SK-N-SH treated with all-trans-retinoic acid at 6 μM for 48 hours (cell line): ENCODE results near the gene PREB.

Experiments used
- ARNTL ChIP-seq: fragments of 450-650 bp; formaldehyde crosslinking; IDR thresholded peaks from 2 replicates; pipeline ENCODE4 v1.5.0; 2020; ENCODE audit warnings: low read depth, mild to moderate bottlenecking, moderate library complexity, borderline replicate concordance
- ESRRG ChIP-seq: fragments of 250-450 bp; sonication (Bioruptor Pico); IDR thresholded peaks from 2 replicates; pipeline ENCODE4 v1.6.1; 2021; ENCODE audit warnings: mild to moderate bottlenecking
- GLIS3 ChIP-seq: fragments of 250-450 bp; sonication (Bioruptor Pico); IDR thresholded peaks from 2 replicates; pipeline ENCODE4 v1.5.0; 2020; ENCODE audit warnings: mild to moderate bottlenecking, moderate library complexity
- ISL1 ChIP-seq: fragments of 250-450 bp; sonication (Bioruptor Pico); IDR thresholded peaks from 2 replicates; pipeline ENCODE4 v2.1.2; 2022; ENCODE audit warnings: mild to moderate bottlenecking, moderate library complexity
- POU6F1 ChIP-seq: fragments of 250-450 bp; sonication (Bioruptor Pico); IDR thresholded peaks from 2 replicates; pipeline ENCODE4 v1.8.0; 2021; ENCODE audit warnings: low read depth, mild to moderate bottlenecking, moderate library complexity, borderline replicate concordance
- PPARA ChIP-seq: fragments of 250-450 bp; sonication (Bioruptor Pico); IDR thresholded peaks from 2 replicates; pipeline ENCODE4 v1.5.0; 2020; ENCODE audit warnings: mild to moderate bottlenecking, borderline replicate concordance
- RARB ChIP-seq: fragments of 250-450 bp; sonication (Bioruptor Pico); IDR thresholded peaks from 2 replicates; pipeline ENCODE4 v1.8.0; 2021; ENCODE audit warnings: mild to moderate bottlenecking, moderate library complexity
- TCF4 ChIP-seq: fragments of 250-450 bp; sonication (Bioruptor Pico); IDR thresholded peaks from 2 replicates; pipeline ENCODE4 v1.8.0; 2021; ENCODE audit warnings: mild to moderate bottlenecking, moderate library complexity, borderline replicate concordance
- ZFP3 ChIP-seq: fragments of 250-450 bp; sonication (Bioruptor Pico); IDR thresholded peaks from 2 replicates; pipeline ENCODE4 v1.5.0; 2020; ENCODE audit warnings: mild to moderate bottlenecking, moderate library complexity
- ZFP30 ChIP-seq: fragments of 450-650 bp; formaldehyde crosslinking; IDR thresholded peaks from 2 replicates; pipeline ENCODE4 v1.5.0; 2022; ENCODE audit warnings: mild to moderate bottlenecking, moderate library complexity
- ZNF8 ChIP-seq: fragments of 450-650 bp; formaldehyde crosslinking; IDR thresholded peaks from 2 replicates; pipeline ENCODE4 v1.5.0; 2020; ENCODE audit warnings: mild to moderate bottlenecking, moderate library complexity
- TF ChIP-seq, protein P1 (sequence below): fragments of 250-450 bp; sonication (Bioruptor Pico); IDR thresholded peaks from 2 replicates; pipeline ENCODE4 v1.5.0; 2020; ENCODE audit warnings: mild to moderate bottlenecking, moderate library complexity

DNA sequence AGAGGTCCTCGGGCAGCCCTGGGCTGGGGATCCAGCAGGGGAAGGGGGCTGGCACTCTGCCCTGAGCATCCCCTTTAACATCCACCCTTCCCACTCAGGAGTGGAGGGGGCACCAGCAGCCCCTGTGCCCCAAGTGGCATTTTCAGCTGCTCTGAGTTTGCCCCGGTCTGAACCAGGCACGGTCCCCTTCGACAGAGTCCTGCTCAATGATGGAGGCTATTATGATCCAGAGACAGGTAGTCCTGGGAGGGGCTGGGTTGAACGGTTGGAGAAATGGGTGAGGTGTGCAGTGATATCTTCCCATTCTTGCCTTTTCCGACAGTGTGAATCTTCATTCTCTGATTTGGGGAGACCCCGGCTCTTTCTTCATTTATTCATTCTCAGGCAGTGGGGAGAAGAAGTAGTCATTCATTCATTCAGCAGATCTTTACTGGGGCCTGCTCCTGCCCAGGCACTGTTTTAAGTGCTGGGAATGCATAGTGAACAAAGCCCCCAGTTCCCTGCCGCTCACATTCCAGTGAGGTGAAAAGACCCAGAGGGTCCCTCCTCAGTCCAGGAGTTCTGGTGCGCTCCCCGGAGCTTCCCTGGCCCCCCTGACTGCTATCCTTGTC lies 49.3 kb downstream of the PREB start:
- TF ChIP-seq ZFP30 (no peak), TCF4 (no peak), ZNF8 (CRISPR knock-in tag) (no peak), POU6F1 (CRISPR knock-in tag) (no peak), ZFP3 (CRISPR knock-in tag) (no peak), ARNTL (CRISPR knock-in tag) (no peak), ISL1 (CRISPR knock-in tag) (no peak), RARB (no peak), PPARA (no peak), GLIS3 (CRISPR knock-in tag) (no peak), ESRRG (CRISPR knock-in tag) (no peak)
- TF ChIP-seq, protein P1, sequence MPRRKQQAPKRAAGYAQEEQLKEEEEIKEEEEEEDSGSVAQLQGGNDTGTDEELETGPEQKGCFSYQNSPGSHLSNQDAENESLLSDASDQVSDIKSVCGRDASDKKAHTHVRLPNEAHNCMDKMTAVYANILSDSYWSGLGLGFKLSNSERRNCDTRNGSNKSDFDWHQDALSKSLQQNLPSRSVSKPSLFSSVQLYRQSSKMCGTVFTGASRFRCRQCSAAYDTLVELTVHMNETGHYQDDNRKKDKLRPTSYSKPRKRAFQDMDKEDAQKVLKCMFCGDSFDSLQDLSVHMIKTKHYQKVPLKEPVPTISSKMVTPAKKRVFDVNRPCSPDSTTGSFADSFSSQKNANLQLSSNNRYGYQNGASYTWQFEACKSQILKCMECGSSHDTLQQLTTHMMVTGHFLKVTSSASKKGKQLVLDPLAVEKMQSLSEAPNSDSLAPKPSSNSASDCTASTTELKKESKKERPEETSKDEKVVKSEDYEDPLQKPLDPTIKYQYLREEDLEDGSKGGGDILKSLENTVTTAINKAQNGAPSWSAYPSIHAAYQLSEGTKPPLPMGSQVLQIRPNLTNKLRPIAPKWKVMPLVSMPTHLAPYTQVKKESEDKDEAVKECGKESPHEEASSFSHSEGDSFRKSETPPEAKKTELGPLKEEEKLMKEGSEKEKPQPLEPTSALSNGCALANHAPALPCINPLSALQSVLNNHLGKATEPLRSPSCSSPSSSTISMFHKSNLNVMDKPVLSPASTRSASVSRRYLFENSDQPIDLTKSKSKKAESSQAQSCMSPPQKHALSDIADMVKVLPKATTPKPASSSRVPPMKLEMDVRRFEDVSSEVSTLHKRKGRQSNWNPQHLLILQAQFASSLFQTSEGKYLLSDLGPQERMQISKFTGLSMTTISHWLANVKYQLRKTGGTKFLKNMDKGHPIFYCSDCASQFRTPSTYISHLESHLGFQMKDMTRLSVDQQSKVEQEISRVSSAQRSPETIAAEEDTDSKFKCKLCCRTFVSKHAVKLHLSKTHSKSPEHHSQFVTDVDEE (CRISPR knock-in tag) = no peak
